Dedifferentiated amniotic fluid mesenchymal stem cell (primary cell): ENCODE data around the gene CAMTA1.

Source experiments
- DNase-seq: peaks from one replicate; pipeline ENCODE4 v3.0.0-alpha.2; 2016; ENCODE audit errors: extremely low spot score

The CAMTA1 gene

GRCh38 chr1:6873298-6874015 lies 88.2 kb downstream of the CAMTA1 start:
- DNase-seq, result no peak

- DNase-seq, result no peak
These were observed 89.0 kb downstream of the CAMTA1 start for GRCh38 chr1:6874298-6874697.

- no peak for DNase-seq
These were observed 95.9 kb downstream of the CAMTA1 start for GRCh38 chr1:6880951-6881690.

- no peak for DNase-seq
These were observed 97.2 kb downstream of the CAMTA1 start for GRCh38 chr1:6882414-6882813.

GRCh38 chr1:6884652-6885153 lies 99.4 kb downstream of the CAMTA1 start:
- no peak for DNase-seq

GRCh38 chr1:6885426-6885825 lies 100.2 kb downstream of the CAMTA1 start:
- DNase-seq, result no peak

GRCh38 chr1:6886523-6886922 lies 101.3 kb downstream of the CAMTA1 start:
- DNase-seq, result no peak

- DNase-seq, result no peak
These were observed 103.0 kb downstream of the CAMTA1 start for GRCh38 chr1:6888268-6888667.

- no peak for DNase-seq
These were observed 103.6 kb downstream of the CAMTA1 start for GRCh38 chr1:6888870-6889269.

- DNase-seq, result peak; percentile 71
These were observed 104.7 kb downstream of the CAMTA1 start for GRCh38 chr1:6889875-6890480.

GRCh38 chr1:6890686-6891085 lies 105.4 kb downstream of the CAMTA1 start:
- DNase-seq, result no peak

GRCh38 chr1:6891781-6892579 lies 106.7 kb downstream of the CAMTA1 start:
- DNase-seq, result no peak

GRCh38 chr1:6893388-6893787 lies 108.1 kb downstream of the CAMTA1 start:
- DNase-seq, result no peak

GRCh38 chr1:6897138-6897537 lies 111.9 kb downstream of the CAMTA1 start:
- no peak for DNase-seq

GRCh38 chr1:6898974-6899539 lies 113.8 kb downstream of the CAMTA1 start:
- no peak for DNase-seq

GRCh38 chr1:6899621-6900020 lies 114.4 kb downstream of the CAMTA1 start:
- DNase-seq, result no peak

GRCh38 chr1:6902153-6902552 lies 116.9 kb downstream of the CAMTA1 start:
- no peak for DNase-seq

- DNase-seq, result no peak
These were observed 119.4 kb downstream of the CAMTA1 start for GRCh38 chr1:6904476-6905170.

- DNase-seq, result no peak
These were observed 120.1 kb downstream of the CAMTA1 start for GRCh38 chr1:6905331-6905730.

- DNase-seq, result no peak
These were observed 120.5 kb downstream of the CAMTA1 start for GRCh38 chr1:6905790-6906189.

- no peak for DNase-seq
These were observed 121.5 kb downstream of the CAMTA1 start for GRCh38 chr1:6906783-6907182.
